B cell (primary cell): ENCODE data around the gene ELMO1. TPM values are rescaled to one million over a fixed set of nuclear protein-coding genes. Genes with fewer than 3 reads are reported as not detected.

ENCODE experiments used
- ATAC-seq: fragments of 200-7000 bp; cut with Tn5 transposase; one replicate; pipeline ENCODE4 v1.10.0; 2021; ENCODE audit warnings: low read depth, mild to moderate bottlenecking, moderate number of reproducible peaks, moderate library complexity
- CTCF ChIA-PET: fragments of 350-600 bp; sonication (Branson Sonifier 250); formaldehyde crosslinking; loops from one replicate; lab custom pipeline; 2021; ENCODE audit warnings: antibody characterized with exemption, inconsistent platforms; lab: Charles Lee
- POLR2A ChIA-PET: fragments of 350-600 bp; sonication (Branson Sonifier 250); formaldehyde crosslinking; loops from one replicate; lab custom pipeline; 2021; ENCODE audit warnings: antibody characterized with exemption; lab: Charles Lee
- DNase-seq: peaks from one replicate; pipeline ENCODE4 v3.0.0; 2013
- H2AFZ ChIP-seq: 2 replicates; pipeline ENCODE4 v1.6.1; 2012; ENCODE audit warnings: mild to moderate bottlenecking, low read depth, low read length; ENCODE audit not compliant: insufficient read depth, poor library complexity, severe bottlenecking
- H3K27ac ChIP-seq, 2 donors: 1 replicate in 1 of 2; 2 replicates in 1 of 2; pipeline ENCODE4 v1.5.1; 2012 to 2013; ENCODE audit warnings: low read length in 2 of 2, mild to moderate bottlenecking in 2 of 2, moderate library complexity in 1 of 2
- H3K27me3 ChIP-seq, 4 experiments: fragments of 200-600 bp in 1 of 4; sonication (generic) in 1 of 4; replicated peaks in 1 of 4; 1 replicate in 2 of 4; 2 replicates in 2 of 4; pipeline versions ENCODE4 v1.6.1 to v1.7.0; 2013 to 2016; ENCODE audit warnings: low read length in 3 of 4, mild to moderate bottlenecking in 2 of 4, mixed read lengths in 1 of 4, moderate library complexity in 1 of 4; ENCODE audit not compliant: insufficient read depth in 4 of 4, control insufficient read depth in 3 of 4; ENCODE audit errors: control extremely low read depth in 1 of 4
- H3K36me3 ChIP-seq, 2 experiments: replicated peaks in 1 of 2; 1 replicate in 1 of 2; 2 replicates in 1 of 2; pipeline versions ENCODE4 v1.6.1 to v1.7.1; 2013; ENCODE audit warnings: low read length in 1 of 2; ENCODE audit not compliant: insufficient read depth in 2 of 2, control insufficient read depth in 1 of 2; ENCODE audit errors: control extremely low read depth in 1 of 2, extremely low read depth in 1 of 2
- H3K4me1 ChIP-seq, 2 donors: fragments of 200-600 bp in 1 of 2; sonication (generic) in 1 of 2; 1 replicate in 1 of 2; 2 replicates in 1 of 2; pipeline versions ENCODE4 v1.5.1 to v1.6.1; 2013 to 2017; ENCODE audit warnings: low read length in 2 of 2; ENCODE audit not compliant: control insufficient read depth in 2 of 2, insufficient read depth in 2 of 2
- H3K4me2 ChIP-seq: replicated peaks from 2 replicates; pipeline ENCODE3; 2012; ENCODE audit warnings: mild to moderate bottlenecking, low read depth, low read length; ENCODE audit not compliant: poor library complexity, severe bottlenecking
- H3K4me3 ChIP-seq, 5 experiments: fragments of 200-600 bp in 1 of 5; sonication (generic) in 1 of 5; 1 replicate in 3 of 5; 2 replicates in 2 of 5; pipeline versions ENCODE4 v1.5.1 to v1.7.0; 2011 to 2016; ENCODE audit warnings: low read length in 4 of 5, mild to moderate bottlenecking in 4 of 5, low read depth in 2 of 5, control low read depth in 1 of 5, moderate library complexity in 1 of 5; ENCODE audit not compliant: insufficient read depth in 1 of 5; ENCODE audit errors: control extremely low read depth in 1 of 5, extremely low read depth in 1 of 5
- H3K79me2 ChIP-seq: fragments of 200-600 bp; sonication (generic); one replicate; pipeline ENCODE4 v1.6.0; 2016; ENCODE audit warnings: low read length; ENCODE audit not compliant: control insufficient read depth, insufficient read depth
- H3K9ac ChIP-seq: fragments of 200-600 bp; sonication (generic); 2 replicates; pipeline ENCODE4 v1.6.1; 2017; ENCODE audit warnings: mild to moderate bottlenecking, low read length, moderate library complexity
- H3K9me3 ChIP-seq, 3 donors: one replicate each; pipeline versions ENCODE4 v1.6.1 to v1.7.1; 2013; ENCODE audit warnings: low read length in 2 of 3; ENCODE audit not compliant: control insufficient read depth in 2 of 3, insufficient read depth in 1 of 3; ENCODE audit errors: control extremely low read depth in 1 of 3
- H4K20me1 ChIP-seq: 2 replicates; pipeline ENCODE4 v1.6.0; 2012; ENCODE audit warnings: mild to moderate bottlenecking, low read length; ENCODE audit not compliant: insufficient read depth, control insufficient read depth, poor library complexity, severe bottlenecking
- H3K27ac Mint-ChIP-seq: one replicate; pipeline ENCODE4 v1.8.0; 2021; ENCODE audit warnings: mixed read lengths
- H3K27me3 Mint-ChIP-seq: one replicate; pipeline ENCODE4 v1.8.0; 2021; ENCODE audit warnings: mixed read lengths
- H3K4me1 Mint-ChIP-seq: one replicate; pipeline ENCODE4 v1.8.0; 2021; ENCODE audit warnings: mixed read lengths
- H3K4me3 Mint-ChIP-seq: one replicate; pipeline ENCODE4 v1.8.0; 2021; ENCODE audit warnings: mixed read lengths
- H3K9me3 Mint-ChIP-seq: one replicate; pipeline ENCODE4 v1.8.0; 2022; ENCODE audit warnings: mixed read lengths; ENCODE audit not compliant: insufficient read depth
- CTCF ChIP-seq: fragments of 200-600 bp; IDR thresholded peaks from one replicate; pipeline ENCODE4 v1.8.0; 2022; ENCODE audit warnings: antibody characterized with exemption, mild to moderate bottlenecking
- EZH2 ChIP-seq: IDR thresholded peaks from 2 replicates; pipeline ENCODE4 v1.6.1; 2012; ENCODE audit warnings: borderline replicate concordance, low read depth, mild to moderate bottlenecking, moderate library complexity, low read length; ENCODE audit not compliant: insufficient read depth, poor library complexity, severe bottlenecking
- WGBS: methylation state at CpG from one replicate; pipeline ENCODE4 v1.1.5; 2013; ENCODE audit warnings: missing lambda C conversion rate; ENCODE audit not compliant: insufficient coverage; 5-methylcytosine and 5-hydroxymethylcytosine counted together
- intact Hi-C: fragments of 100-400 bp; cut with micrococcal nuclease; formaldehyde crosslinking; loops from one replicate; pipeline ENCODE4 v1.10.0; 2022
- polyA plus RNA-seq: library from polyadenylated mRNA; depleted of rRNA; stranded (reverse); fragments of >200 nt; gene quantifications from 2 replicates; pipeline ENCODE4 v1.2.3, GENCODE V29; 2012
- total RNA-seq, 2 donors: library from RNA; stranded (reverse); fragments of 120-200 nt in 1 of 2; gene quantifications; 1 replicate in 1 of 2; 2 replicates in 1 of 2; pipeline versions ENCODE4 v1.2.3 to v1.2.4, GENCODE V29; 2013 to 2022

ELMO1 gene
- total and polyA plus RNA-seq, 2 donors (not counting 1 experiment from before 2014, with no cell fraction given): 44.7 to 177 TPM

DNA sequence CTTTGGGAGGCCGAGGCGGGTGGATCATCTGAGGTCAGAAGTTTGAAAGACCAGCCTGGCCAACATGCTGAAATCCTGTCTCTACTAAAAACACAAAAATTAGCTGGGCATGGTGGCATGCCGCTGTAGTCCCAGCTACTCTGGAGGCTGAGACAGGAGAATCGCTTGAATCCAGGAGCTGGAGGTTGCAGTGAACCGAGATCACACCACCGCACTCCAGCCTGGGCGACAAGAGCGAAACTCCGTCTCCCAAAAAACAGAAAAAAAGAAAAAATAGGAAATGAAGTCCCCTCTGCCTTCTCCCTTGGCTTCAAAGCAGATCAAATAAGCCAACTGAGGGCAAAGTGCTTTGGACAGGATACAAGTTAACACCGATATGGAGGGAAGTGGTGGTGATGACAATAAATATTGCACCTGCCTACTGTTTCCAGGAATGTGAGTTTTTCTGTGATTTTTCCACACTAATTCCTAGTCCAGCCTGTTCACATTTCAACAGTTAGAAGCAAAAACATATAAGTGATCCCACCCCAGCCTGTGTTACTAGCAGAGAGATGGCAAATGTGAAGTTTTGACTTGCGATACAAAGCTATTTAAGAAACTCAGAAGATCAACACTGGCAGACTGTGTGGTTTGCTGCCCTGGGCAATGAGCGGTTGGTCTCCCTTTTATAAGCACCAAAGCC is 433.2 kb downstream of the ELMO1 start:
- no peaks in the 10 kb centered on the region for H3K9me3 Mint-ChIP-seq
- no peak overlapping the region for H3K4me2 ChIP-seq
- H3K4me3 Mint-ChIP-seq: no peak overlapping the region
- H3K4me1 Mint-ChIP-seq: peaks cover 9% of the 10 kb centered on the region
- H4K20me1 ChIP-seq: no peaks in the 10 kb centered on the region
- H3K27me3 ChIP-seq: no peaks in the 10 kb centered on the region
- H3K79me2 ChIP-seq: no peaks in the 10 kb centered on the region
- no peak overlapping the region for H3K4me3 ChIP-seq
- WGBS: 100% methylated on average over 8 of the region's 12 CpGs
- H3K4me1 ChIP-seq: no peaks in the 10 kb centered on the region
- H3K27me3 Mint-ChIP-seq: no peaks in the 10 kb centered on the region
- intact Hi-C loops: no loop called here
- no peak overlapping the region for H3K27ac Mint-ChIP-seq
- no peak for ATAC-seq
- peaks cover 11 to 33% of the 10 kb centered on the region in 2 experiments for H3K36me3 ChIP-seq
- H3K9me3 ChIP-seq: peaks cover 0 to 8% (median 0%) of the 10 kb centered on the region in 3 donors
- CTCF ChIA-PET: no interaction called here
- no peak overlapping the region for H2AFZ ChIP-seq
- TF ChIP-seq CTCF (no peak), EZH2 (no peak)
- no peak overlapping the region for H3K27ac ChIP-seq
- DNase-seq: no peak
- no peak overlapping the region for H3K9ac ChIP-seq
- POLR2A ChIA-PET: no interaction called here

GRCh38 chr7:37013771-37014170 is 434.9 kb downstream of the ELMO1 start:
- H3K4me3 ChIP-seq: no peak overlapping the region
- H3K9me3 Mint-ChIP-seq: no peaks in the 10 kb centered on the region

More at GRCh38 chr7:37013771-37014170, 434.9 kb downstream of the ELMO1 start:
- H3K4me3 Mint-ChIP-seq: no peak overlapping the region
- H3K27ac Mint-ChIP-seq: no peak overlapping the region
- TF ChIP-seq CTCF (no peak), EZH2 (no peak)
- no peaks in the 10 kb centered on the region for H3K27me3 ChIP-seq
- peaks cover 11 to 44% of the 10 kb centered on the region in 2 experiments for H3K36me3 ChIP-seq
- H2AFZ ChIP-seq: no peak overlapping the region
- ChIA-PET POLR2A (no interaction called here), CTCF (no interaction called here)
- H3K4me1 Mint-ChIP-seq: peaks cover 7% of the 10 kb centered on the region
- no peaks in the 10 kb centered on the region for H3K4me1 ChIP-seq
- H3K27me3 Mint-ChIP-seq: no peaks in the 10 kb centered on the region
- intact Hi-C loops: no loop called here
- no peak overlapping the region for H3K9ac ChIP-seq
- H3K9me3 ChIP-seq: peaks cover 0 to 8% (median 0%) of the 10 kb centered on the region in 3 donors
- H3K79me2 ChIP-seq: no peaks in the 10 kb centered on the region
- DNase-seq: no peak
- H3K4me2 ChIP-seq: no peak overlapping the region
- no peak for ATAC-seq
- WGBS: 88% methylated on average over 4 of the region's 4 CpGs
- H3K27ac ChIP-seq: no peak overlapping the region
- peaks cover 7% of the 10 kb centered on the region for H4K20me1 ChIP-seq
